ENCODE data around the gene SOX18. TPM values are rescaled to one million over a fixed set of nuclear protein-coding genes. Genes with fewer than 3 reads are reported as not detected.

Gene SOX18
- total and polyA plus RNA-seq, 2 donors = 0.66 to 17.2 TPM

DNA sequence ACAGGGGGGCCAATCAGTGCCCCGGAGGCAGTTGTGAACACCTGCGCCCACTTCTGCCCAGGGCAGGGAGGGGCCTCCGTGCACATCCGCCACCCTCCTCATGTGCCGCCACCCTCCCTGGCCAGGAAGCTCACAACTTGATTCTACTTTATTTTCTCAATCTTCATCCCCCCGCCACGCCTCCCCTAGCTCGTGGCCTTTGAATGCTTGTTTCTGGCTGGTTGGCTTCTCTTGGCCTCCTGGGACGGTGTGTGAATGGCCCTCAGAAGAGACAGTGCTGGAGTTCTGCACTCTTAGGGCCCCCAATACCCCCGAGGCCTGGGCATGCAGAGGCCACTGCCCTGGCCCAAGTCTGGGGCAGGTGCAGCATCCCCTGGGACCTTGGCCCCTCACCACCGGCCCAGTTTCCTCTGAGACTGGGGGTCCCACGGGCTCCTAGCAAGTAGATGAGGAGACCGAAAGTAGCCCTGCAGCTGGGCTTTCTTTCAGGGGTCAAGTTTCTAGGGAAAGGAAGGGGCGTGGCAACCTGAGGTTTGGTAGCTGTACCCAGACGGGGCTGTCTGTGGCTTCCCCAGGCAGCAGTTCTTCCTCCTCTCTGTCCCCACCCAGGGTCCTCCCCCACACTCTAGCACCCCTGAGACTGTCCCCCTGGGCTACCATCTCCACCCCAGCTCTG lies 28.6 kb upstream of the SOX18 start:
- 3% methylated on average over 15 of the region's 15 CpGs for WGBS
- peak in 5 of 9 donors; percentile 57 to 91 (median 79) for DNase-seq (ENCODE audit: low read depth in 6 of 9, low spot score in 9 of 9)
- Histone ChIP-seq H3K4me3 (ENCODE audit: low read length in 2 of 2) (peak overlapping the region; percentile 71 to 83), H3K27me3 (ENCODE audit: control insufficient read depth in 2 of 2, insufficient read depth in 1 of 2, low read length in 1 of 2) (peaks cover 10 to 41% of the 10 kb centered on the region in 2 donors), H3K9me3 (ENCODE audit: control insufficient read depth in 2 of 2, insufficient read depth in 1 of 2, low read length in 1 of 2) (peaks cover 1 to 6% of the 10 kb centered on the region in 2 donors), H3K4me1 (ENCODE audit: control insufficient read depth in 2 of 2, insufficient read depth in 2 of 2, low read length in 2 of 2) (peaks cover 34 to 61% of the 10 kb centered on the region in 2 donors), H3K36me3 (ENCODE audit: control insufficient read depth in 2 of 2, insufficient read depth in 2 of 2, low read length in 1 of 2) (peaks cover 26 to 30% of the 10 kb centered on the region in 2 donors), H3K27ac (ENCODE audit: low read depth in 1 of 2, low read length in 1 of 2) (peak overlapping the region; percentile 85 to 95)

DNA sequence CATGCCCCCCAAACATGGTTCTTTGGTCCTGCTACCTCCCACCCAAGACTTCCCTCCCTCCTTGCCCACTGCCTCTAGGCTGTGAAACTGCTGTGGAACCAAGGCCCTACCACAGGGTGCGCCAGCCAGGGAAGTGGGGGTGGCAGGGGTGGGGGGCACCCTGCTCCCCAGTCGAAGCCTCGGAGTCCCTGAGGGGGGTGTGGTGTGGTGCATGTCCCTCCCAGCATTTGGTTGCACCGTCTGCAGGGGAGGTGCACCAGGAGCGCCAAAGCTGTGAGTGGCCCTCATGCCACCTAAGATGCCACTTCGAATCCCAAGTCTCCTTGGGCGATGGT lies 28.1 kb upstream of the SOX18 start:
- Histone ChIP-seq H3K9me3 (ENCODE audit: control insufficient read depth in 2 of 2, insufficient read depth in 1 of 2, low read length in 1 of 2) (peaks cover 1 to 4% of the 10 kb centered on the region in 2 donors), H3K27me3 (ENCODE audit: control insufficient read depth in 2 of 2, insufficient read depth in 1 of 2, low read length in 1 of 2) (peaks cover 5 to 35% of the 10 kb centered on the region in 2 donors), H3K4me3 (ENCODE audit: low read length in 2 of 2) (peak overlapping the region; percentile 71 to 83), H3K36me3 (ENCODE audit: control insufficient read depth in 2 of 2, insufficient read depth in 2 of 2, low read length in 1 of 2) (peaks cover 31 to 35% of the 10 kb centered on the region in 2 donors), H3K4me1 (ENCODE audit: control insufficient read depth in 2 of 2, insufficient read depth in 2 of 2, low read length in 2 of 2) (peaks cover 31 to 56% of the 10 kb centered on the region in 2 donors), H3K27ac (ENCODE audit: low read depth in 1 of 2, low read length in 1 of 2) (peak overlapping the region; percentile 85 to 95)
- WGBS = 3% methylated on average over 7 of the region's 7 CpGs
- DNase-seq (ENCODE audit: low read depth in 6 of 9, low spot score in 9 of 9) = no peak

GRCh38 chr20:64077094-64077493 lies 27.7 kb upstream of the SOX18 start:
- Histone ChIP-seq H3K4me3 (ENCODE audit: low read length in 2 of 2) (peak overlapping the region; percentile 71 to 83), H3K27ac (ENCODE audit: low read depth in 1 of 2, low read length in 1 of 2) (peak overlapping the region; percentile 85 to 95), H3K36me3 (ENCODE audit: control insufficient read depth in 2 of 2, insufficient read depth in 2 of 2, low read length in 1 of 2) (peaks cover 35 to 38% of the 10 kb centered on the region in 2 donors), H3K4me1 (ENCODE audit: control insufficient read depth in 2 of 2, insufficient read depth in 2 of 2, low read length in 2 of 2) (peaks cover 27 to 52% of the 10 kb centered on the region in 2 donors), H3K27me3 (ENCODE audit: control insufficient read depth in 2 of 2, insufficient read depth in 1 of 2, low read length in 1 of 2) (peaks cover 5 to 31% of the 10 kb centered on the region in 2 donors), H3K9me3 (ENCODE audit: control insufficient read depth in 2 of 2, insufficient read depth in 1 of 2, low read length in 1 of 2) (peaks cover 1 to 4% of the 10 kb centered on the region in 2 donors)
- WGBS = 6% methylated on average over 8 of the region's 8 CpGs
- DNase-seq (ENCODE audit: low read depth in 6 of 9, low spot score in 9 of 9) = peak in 5 of 9 donors; percentile 65 to 89 (median 73)

GRCh38 chr20:64076061-64076997 lies 26.9 kb upstream of the SOX18 start:
- peak overlapping the region; percentile 85 to 95 for H3K27ac ChIP-seq (ENCODE audit: low read depth in 1 of 2, low read length in 1 of 2)
- H3K4me1 ChIP-seq (ENCODE audit: control insufficient read depth in 2 of 2, insufficient read depth in 2 of 2, low read length in 2 of 2) = peaks cover 26 to 45% of the 10 kb centered on the region in 2 donors
- WGBS = 82% methylated on average over 20 of the region's 22 CpGs
- H3K9me3 ChIP-seq (ENCODE audit: control insufficient read depth in 2 of 2, insufficient read depth in 1 of 2, low read length in 1 of 2) = peaks cover 1 to 4% of the 10 kb centered on the region in 2 donors
- peak overlapping the region; percentile 71 to 83 for H3K4me3 ChIP-seq (ENCODE audit: low read length in 2 of 2)
- no peak for DNase-seq (ENCODE audit: low read depth in 6 of 9, low spot score in 9 of 9)
- peaks cover 38 to 39% of the 10 kb centered on the region in 2 donors for H3K36me3 ChIP-seq (ENCODE audit: control insufficient read depth in 2 of 2, insufficient read depth in 2 of 2, low read length in 1 of 2)
- H3K27me3 ChIP-seq (ENCODE audit: control insufficient read depth in 2 of 2, insufficient read depth in 1 of 2, low read length in 1 of 2) = peaks cover under 1 to 24% of the 10 kb centered on the region in 2 donors

DNA sequence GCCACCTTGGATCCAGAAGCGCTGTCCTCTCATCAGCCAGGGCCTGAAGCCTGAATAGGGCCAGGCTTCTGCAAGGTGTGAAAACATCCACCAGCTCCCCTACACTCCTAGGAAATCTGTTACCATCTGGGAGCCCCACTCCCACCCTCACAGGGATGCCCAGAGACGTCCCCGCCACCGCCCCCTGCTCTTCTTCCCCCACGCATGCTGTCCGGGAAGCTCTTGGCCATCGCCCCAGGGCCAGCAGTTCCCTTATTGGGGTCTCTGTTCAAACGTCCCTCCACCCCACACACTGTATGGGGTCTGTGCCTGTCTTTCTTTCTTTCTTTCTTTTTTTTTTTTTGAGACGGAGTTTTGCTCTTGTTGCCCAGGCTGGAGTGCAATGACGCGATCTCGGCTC lies 26.1 kb upstream of the SOX18 start:
- peaks cover 0 to 16% of the 10 kb centered on the region in 2 donors for H3K27me3 ChIP-seq (ENCODE audit: control insufficient read depth in 2 of 2, insufficient read depth in 1 of 2, low read length in 1 of 2)
- peak overlapping the region in 1 of 2 donors; percentile 2 for H3K27ac ChIP-seq (ENCODE audit: low read depth in 1 of 2, low read length in 1 of 2)
- peaks cover 1 to 4% of the 10 kb centered on the region in 2 donors for H3K9me3 ChIP-seq (ENCODE audit: control insufficient read depth in 2 of 2, insufficient read depth in 1 of 2, low read length in 1 of 2)
- H3K4me3 ChIP-seq (ENCODE audit: low read length in 2 of 2) = no peak overlapping the region
- peaks cover 38 to 39% of the 10 kb centered on the region in 2 donors for H3K36me3 ChIP-seq (ENCODE audit: control insufficient read depth in 2 of 2, insufficient read depth in 2 of 2, low read length in 1 of 2)
- 98% methylated on average over 12 of the region's 12 CpGs for WGBS
- H3K4me1 ChIP-seq (ENCODE audit: control insufficient read depth in 2 of 2, insufficient read depth in 2 of 2, low read length in 2 of 2) = peaks cover 26 to 40% of the 10 kb centered on the region in 2 donors
- no peak for DNase-seq (ENCODE audit: low read depth in 6 of 9, low spot score in 9 of 9)

DNA sequence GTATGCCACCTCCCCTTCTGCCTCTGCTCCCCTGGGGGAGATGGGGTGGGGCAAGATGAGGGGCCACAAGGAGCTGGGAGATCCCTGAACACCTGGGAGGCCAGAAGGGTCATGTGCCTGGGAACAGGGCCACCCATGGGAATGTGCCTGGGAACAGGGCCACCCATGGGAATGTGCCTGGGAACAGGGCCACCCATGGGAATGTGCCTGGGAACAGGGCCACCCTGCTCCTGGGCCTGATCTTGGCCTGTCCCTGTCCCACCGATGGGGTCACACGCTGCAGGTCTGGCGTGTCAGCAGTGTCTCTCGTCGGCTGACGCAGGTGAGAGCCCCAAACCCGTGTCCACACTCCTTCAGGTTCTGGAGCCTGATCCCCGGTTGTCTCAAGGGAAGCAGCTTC lies 25.5 kb upstream of the SOX18 start:
- DNase-seq (ENCODE audit: low read depth in 6 of 9, low spot score in 9 of 9) = no peak
- peaks cover 1 to 4% of the 10 kb centered on the region in 2 donors for H3K9me3 ChIP-seq (ENCODE audit: control insufficient read depth in 2 of 2, insufficient read depth in 1 of 2, low read length in 1 of 2)
- 99% methylated on average over 8 of the region's 8 CpGs for WGBS

GRCh38 chr20:64074184-64074789 lies 24.8 kb upstream of the SOX18 start:
- no peak overlapping the region for H3K27ac ChIP-seq (ENCODE audit: low read depth in 1 of 2, low read length in 1 of 2)
- peaks cover 38 to 39% of the 10 kb centered on the region in 2 donors for H3K36me3 ChIP-seq (ENCODE audit: control insufficient read depth in 2 of 2, insufficient read depth in 2 of 2, low read length in 1 of 2)
- 94% methylated on average over 28 of the region's 28 CpGs for WGBS

More for the DNA sequence above, 25.5 kb upstream of the SOX18 start:
- Histone ChIP-seq H3K4me1 (ENCODE audit: control insufficient read depth in 2 of 2, insufficient read depth in 2 of 2, low read length in 2 of 2) (peaks cover 26 to 35% of the 10 kb centered on the region in 2 donors), H3K36me3 (ENCODE audit: control insufficient read depth in 2 of 2, insufficient read depth in 2 of 2, low read length in 1 of 2) (peaks cover 38 to 39% of the 10 kb centered on the region in 2 donors), H3K4me3 (ENCODE audit: low read length in 2 of 2) (no peak overlapping the region), H3K27me3 (ENCODE audit: control insufficient read depth in 2 of 2, insufficient read depth in 1 of 2, low read length in 1 of 2) (peaks cover 0 to 10% of the 10 kb centered on the region in 2 donors), H3K27ac (ENCODE audit: low read depth in 1 of 2, low read length in 1 of 2) (no peak overlapping the region)

DNA sequence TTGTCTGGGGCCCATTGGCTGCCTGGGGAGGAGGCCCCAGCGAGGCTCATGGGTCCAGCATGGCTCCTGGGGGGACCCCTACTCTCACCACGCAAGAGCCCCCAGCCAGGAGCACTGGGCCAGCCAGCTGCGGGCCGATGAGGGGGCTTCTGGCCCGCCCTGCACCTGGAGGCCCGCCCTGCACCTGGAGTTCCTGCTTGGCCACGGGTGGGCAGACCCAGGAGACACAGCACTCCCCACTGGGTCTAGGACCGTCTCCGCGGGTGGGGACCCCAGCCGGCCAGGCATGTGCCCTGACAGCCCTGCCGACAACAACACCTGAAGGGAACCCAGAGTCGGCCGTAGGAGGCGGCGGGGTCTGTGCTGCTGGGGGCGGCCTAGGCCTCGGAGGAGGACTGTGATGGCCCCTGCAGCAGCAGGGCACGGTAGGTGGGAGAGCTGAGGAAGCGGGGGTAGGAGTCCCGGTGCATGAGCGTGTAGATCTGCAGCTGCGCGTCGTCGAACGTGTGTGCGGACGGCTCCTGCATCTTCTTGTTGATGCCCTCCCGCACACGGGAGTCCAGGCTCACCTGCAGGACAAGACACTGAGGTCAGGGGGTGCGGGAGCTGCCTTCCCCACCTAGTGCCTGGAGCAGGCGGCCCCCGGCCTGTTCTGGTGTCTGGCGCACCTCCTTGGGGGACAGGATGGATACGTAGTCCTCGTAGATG lies 24.2 kb upstream of the SOX18 start:
- DNase-seq (ENCODE audit: low read depth in 6 of 9, low spot score in 9 of 9) = no peak
- no peak overlapping the region for H3K4me3 ChIP-seq (ENCODE audit: low read length in 2 of 2)
- 96% methylated on average over 37 of the region's 37 CpGs for WGBS
- peaks cover 38 to 39% of the 10 kb centered on the region in 2 donors for H3K36me3 ChIP-seq (ENCODE audit: control insufficient read depth in 2 of 2, insufficient read depth in 2 of 2, low read length in 1 of 2)
- peaks cover 21 to 26% of the 10 kb centered on the region in 2 donors for H3K4me1 ChIP-seq (ENCODE audit: control insufficient read depth in 2 of 2, insufficient read depth in 2 of 2, low read length in 2 of 2)
- no peaks in the 10 kb centered on the region for H3K27me3 ChIP-seq (ENCODE audit: control insufficient read depth in 2 of 2, insufficient read depth in 1 of 2, low read length in 1 of 2)
- no peak overlapping the region for H3K27ac ChIP-seq (ENCODE audit: low read depth in 1 of 2, low read length in 1 of 2)
- peaks cover 1 to 4% of the 10 kb centered on the region in 2 donors for H3K9me3 ChIP-seq (ENCODE audit: control insufficient read depth in 2 of 2, insufficient read depth in 1 of 2, low read length in 1 of 2)

More at GRCh38 chr20:64074184-64074789, 24.8 kb upstream of the SOX18 start:
- Histone ChIP-seq H3K4me3 (ENCODE audit: low read length in 2 of 2) (no peak overlapping the region), H3K4me1 (ENCODE audit: control insufficient read depth in 2 of 2, insufficient read depth in 2 of 2, low read length in 2 of 2) (peaks cover 26 to 33% of the 10 kb centered on the region in 2 donors), H3K9me3 (ENCODE audit: control insufficient read depth in 2 of 2, insufficient read depth in 1 of 2, low read length in 1 of 2) (peaks cover 1 to 4% of the 10 kb centered on the region in 2 donors), H3K27me3 (ENCODE audit: control insufficient read depth in 2 of 2, insufficient read depth in 1 of 2, low read length in 1 of 2) (peaks cover 0 to 6% of the 10 kb centered on the region in 2 donors)
- no peak for DNase-seq (ENCODE audit: low read depth in 6 of 9, low spot score in 9 of 9)
